SW480 (cell line): ENCODE data around the gene DHRS13.

Experiments
- DNase-seq: peaks from one replicate; pipeline ENCODE4 v3.0.0-alpha.2; 2016; ENCODE audit warnings: low spot score

The DHRS13 gene, protein sequence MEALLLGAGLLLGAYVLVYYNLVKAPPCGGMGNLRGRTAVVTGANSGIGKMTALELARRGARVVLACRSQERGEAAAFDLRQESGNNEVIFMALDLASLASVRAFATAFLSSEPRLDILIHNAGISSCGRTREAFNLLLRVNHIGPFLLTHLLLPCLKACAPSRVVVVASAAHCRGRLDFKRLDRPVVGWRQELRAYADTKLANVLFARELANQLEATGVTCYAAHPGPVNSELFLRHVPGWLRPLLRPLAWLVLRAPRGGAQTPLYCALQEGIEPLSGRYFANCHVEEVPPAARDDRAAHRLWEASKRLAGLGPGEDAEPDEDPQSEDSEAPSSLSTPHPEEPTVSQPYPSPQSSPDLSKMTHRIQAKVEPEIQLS

DNA sequence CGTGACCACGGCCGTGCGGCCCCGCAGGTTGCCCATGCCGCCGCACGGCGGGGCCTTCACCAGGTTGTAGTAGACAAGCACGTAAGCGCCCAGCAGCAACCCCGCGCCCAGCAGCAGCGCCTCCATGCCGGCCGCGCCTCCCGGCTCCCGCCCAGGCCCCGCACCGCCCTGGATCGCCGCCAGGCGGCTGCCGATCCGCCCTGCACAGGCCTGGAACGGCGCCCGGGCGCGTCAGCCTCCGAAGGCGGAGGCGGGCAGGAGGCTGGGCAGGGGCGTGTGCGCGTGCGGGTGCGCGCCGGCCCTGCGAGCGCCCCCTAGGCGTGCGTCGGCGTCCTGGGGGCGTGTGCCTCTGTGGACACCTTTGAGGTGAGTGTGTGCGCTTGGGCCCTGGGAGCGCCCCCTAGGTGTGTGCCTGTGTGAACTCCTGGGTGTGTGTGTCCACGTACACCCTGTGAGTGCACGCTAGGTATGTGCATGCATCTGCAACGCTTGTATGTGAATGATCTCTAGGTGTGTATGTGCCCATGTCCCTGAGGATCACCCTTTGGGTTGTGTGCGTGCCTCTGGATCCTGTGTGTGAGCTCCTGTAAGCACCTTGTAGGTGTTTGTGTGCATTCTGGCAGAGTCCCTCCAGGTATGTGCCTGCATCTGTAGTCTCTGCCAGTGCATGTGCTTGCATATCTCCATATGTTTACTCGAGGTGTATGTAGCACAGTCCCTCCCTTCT lies at the start of gene DHRS13:
TSS of gene DHRS13 (minus strand) at position 261 of the 727 bp plus-strand sequence. CDS start at position 126, 135 bp downstream.
- peak; percentile 94 for DNase-seq

DNA sequence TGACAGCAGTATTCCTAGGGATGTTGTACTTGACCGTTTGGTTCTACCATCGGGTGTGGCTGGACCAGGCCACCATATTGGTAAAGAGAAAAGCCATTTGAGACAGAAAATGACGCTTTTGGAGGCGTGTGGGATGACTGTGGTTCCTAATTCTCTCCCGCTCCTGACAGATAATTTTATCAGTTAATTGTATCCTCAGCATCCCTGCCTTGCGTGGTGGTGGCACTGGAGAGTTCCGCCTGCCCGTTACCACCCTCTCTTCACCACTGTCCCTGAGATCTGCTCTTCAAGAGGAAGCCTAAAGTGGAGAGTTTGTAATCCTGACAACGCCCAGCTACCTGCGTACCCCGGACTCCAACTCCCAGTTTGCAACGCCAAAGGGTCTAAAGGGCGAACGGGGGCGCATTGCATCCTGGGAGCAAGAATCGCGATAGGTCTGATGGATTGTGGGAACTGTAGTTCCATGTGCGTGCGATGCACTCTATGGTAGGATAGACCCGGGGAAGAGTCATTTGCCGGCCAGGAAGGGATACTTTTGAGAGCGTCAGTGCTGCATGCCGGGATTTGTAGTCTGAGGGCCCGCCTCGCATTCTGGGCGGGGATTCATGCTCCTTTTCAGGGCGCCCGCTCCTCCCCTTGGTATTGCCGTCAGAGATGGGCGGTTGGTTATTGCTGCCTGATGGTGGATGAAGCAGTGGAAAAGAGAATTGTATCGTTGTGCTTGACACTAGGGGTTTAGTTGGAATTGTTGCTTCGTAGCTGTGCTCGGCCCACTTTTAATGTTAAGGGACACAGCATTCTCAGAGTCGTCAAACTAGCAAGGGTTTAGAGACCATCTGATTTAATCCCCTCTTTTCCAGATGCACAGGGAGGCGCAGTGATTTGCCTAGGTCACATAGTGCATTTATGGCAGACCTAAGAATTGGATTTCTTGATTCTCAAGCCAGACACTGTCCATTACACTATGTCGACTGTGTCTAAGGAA lies 49.4 kb upstream of the DHRS13 start:
- peak; percentile 99 for DNase-seq

DNA sequence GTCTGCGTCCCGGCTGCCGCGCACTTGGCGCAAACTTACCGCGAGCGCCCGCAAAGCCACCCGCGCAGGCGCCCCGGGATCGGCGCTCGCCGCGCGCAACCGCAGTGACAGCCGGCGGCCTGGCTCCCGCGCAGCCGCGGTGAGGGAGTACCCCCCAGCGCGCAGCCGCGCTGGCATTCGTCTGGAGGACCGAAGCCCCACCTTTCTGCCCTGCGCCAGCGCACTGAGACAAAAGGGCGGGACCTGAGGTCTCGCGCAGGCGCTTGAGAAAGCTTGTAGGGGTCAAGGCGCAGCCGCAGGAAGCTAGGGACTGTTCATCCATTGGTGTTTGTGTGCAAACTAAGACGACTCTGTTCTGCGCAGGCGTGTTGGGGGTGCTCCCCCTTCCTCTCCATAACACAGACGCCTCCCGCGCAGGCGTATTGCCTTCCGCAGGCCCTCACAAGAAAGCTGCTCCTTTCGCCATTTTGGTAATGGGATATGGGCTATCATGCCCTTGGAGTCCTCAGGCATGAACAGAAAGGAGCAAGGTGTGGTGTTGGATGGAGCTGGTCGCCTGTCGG lies 48.6 kb upstream of the DHRS13 start, which contains the start of gene PHF12:
TSS of gene PHF12 (minus strand) at position 91 of the 563 bp plus-strand sequence. CDS start 558 bp downstream, outside the sequence.
- DNase-seq: peak; percentile 100

DNA sequence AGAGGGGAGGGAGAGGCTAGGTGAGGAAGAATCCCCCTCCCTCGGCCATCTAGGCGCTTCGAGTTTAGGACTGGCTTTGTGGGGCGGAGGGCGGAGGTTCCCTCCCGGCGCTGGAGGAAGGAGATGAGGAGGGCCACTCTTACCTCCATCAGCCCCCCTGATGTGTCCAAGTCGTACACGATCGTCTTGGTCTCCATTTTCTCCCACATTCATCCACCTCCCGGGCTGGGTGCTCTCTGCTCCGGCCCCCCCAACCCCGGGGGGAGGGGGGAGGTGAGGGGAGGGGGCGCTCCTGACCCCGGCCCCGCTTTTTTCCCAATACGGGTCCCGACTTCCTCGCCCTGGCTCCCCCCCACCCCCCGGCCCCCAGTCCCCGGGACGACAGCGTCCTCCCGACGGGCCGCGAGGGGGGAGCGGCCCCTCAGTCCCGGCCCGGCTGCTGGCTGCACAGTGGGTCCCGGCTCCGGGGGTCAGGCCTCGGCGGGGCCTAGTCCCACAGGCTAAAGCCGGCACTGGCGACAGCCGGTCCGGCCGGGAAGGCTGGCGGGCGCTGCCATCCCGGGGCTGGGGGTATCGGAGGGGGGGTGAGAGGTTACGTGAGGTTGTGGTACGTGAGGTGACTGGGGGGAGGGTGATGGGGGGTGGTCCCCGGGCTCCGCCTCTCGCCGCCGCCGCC lies 48.0 kb upstream of the DHRS13 start:
- DNase-seq: no peak

DNA sequence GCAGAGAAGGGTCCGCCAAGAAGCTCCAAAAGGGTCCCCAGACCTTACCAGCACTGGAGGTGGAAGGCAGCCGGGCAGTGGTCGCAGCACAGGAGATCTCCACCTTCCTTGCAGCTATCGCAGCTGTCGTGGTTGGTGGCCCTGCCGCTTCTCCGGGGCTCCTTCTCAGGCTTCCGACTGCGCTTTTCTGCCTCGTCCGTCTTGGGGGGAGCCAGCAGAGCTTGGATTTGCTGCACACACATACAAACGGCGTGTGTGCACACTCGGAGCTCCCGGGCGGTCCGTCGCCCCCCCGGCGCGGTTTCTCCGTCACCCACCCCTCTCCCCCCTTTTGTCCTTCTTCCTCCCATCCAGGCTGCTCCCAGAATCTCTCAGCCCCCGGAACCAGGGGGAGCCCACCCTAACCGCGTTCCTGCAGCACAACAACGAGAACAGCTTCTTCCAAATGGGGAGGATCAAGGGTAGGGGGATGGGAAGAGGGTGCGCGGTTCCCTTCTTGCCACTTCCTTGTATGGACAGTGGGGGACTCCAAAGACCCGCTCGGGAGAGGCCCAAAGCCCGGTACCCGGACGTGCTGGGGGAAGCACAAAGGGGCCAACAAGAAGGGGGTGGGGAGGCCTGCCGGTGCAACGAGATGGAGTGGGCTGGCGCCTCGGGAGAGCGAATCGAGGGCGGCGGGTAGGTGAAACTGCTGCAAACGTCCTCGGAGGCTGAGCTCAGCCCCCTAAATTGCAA lies 47.3 kb upstream of the DHRS13 start:
- peak; percentile 39 for DNase-seq

DNA sequence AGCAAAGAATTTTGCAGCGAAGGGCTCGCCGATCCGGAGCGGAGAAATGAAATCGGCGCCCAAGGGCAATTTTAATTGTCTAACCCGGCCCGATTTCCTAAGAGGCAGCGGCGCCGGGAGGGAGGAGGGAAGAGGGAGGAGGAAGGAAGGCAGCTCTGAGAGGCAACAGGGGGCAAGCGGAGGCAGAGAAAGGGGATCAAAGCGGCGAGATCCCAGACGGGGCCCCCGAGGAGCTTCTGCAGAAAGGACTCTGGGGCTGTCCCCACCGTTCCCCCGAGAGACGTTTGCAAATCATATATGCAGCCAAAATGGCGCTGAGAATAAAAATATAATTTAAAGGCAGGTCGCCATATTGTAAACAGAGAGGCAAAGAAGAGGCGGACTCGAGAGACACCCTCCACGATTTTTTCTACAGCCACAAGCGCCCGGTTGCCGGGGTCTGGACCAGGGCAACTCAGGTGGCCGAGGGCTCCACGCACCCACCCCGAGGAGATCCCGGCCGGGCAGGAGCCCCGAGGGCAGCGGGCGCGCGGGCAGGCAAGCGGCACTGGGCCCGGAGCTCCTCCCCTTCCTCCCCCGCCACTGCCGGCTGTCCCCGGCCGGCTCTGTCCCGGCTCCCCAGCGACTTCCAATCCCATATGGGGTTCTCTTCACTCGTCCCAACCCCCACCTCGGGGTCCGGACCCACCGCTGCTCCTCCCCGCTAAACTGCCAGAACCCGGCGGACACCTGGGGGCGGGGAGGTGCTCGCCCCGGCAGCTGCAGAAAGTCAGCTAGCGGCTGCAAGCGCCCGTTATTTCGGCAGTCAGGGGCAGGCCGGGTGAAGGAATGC lies 46.5 kb upstream of the DHRS13 start:
- DNase-seq: peak; percentile 35

DNA sequence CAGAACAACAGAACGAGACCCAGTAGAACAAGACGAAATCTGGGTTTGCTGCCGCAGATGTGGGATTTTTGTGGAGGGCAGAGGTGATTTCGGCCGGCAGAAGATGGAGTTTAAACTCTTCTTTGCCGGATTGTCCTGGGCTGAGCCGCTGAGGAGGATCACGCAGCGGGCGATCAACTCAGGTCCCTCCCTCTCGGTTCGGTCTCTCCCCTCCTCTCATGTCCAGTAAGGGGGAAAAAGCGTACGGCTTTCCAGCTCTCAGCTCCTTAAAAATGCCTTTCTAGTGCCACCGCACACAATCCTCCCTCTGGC lies 46.0 kb upstream of the DHRS13 start:
- peak; percentile 18 for DNase-seq

DNA sequence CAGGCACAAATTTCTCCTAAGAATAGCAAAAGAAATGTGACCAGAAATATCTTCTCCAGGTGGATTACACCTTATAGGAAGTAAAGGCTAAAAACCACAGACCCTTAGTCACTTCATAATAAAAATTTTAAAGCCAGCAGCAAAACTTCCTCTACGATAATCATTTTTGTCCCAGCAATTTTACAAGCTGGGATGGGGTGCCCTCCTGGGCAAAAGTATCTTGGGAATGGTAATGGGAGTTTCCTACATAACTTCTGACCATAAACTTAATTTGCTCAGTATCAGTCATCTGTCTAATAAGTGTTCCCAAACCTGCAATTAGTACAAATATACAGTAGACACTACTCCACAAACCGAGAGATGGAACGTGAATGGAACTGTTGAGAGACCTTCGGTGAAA lies 45.5 kb upstream of the DHRS13 start:
- DNase-seq: no peak

DNA sequence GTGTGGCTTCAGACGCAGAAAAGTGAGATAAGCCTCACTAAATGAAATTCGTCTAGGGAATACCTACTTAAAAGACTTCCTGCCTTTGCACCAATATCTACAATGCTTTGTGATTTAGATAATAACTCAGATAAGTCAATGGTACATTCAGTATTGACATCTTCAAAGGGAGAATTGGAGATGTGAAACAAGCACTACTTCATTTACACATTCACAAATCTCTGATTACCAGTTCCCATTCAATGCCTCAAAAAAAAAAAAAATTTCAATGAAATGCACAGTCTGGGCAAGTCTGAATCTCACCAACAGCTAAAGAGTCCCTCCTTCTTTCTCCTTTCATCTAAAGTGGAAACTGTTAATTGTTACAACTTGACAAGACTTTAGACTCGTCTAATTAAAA lies 44.8 kb upstream of the DHRS13 start:
- DNase-seq: no peak

DNA sequence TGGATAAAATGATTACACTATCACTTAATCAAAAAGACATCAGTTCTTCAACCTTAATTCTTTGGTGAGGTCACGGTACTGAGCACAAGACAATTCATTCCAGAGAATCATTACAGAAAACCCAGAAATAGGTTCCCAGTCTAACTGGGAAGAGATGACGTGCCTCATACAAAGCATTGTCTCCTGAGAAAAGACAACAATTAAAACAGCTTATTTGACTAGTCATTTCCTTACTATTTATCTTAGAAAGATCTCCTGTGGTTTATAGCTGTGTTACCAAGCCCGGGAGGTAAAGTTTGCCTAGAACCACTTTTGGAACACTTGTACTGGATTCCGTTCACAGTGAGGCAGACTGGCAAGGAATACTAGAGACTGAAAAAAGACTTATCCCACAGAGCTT lies 43.4 kb upstream of the DHRS13 start:
- no peak for DNase-seq

DNA sequence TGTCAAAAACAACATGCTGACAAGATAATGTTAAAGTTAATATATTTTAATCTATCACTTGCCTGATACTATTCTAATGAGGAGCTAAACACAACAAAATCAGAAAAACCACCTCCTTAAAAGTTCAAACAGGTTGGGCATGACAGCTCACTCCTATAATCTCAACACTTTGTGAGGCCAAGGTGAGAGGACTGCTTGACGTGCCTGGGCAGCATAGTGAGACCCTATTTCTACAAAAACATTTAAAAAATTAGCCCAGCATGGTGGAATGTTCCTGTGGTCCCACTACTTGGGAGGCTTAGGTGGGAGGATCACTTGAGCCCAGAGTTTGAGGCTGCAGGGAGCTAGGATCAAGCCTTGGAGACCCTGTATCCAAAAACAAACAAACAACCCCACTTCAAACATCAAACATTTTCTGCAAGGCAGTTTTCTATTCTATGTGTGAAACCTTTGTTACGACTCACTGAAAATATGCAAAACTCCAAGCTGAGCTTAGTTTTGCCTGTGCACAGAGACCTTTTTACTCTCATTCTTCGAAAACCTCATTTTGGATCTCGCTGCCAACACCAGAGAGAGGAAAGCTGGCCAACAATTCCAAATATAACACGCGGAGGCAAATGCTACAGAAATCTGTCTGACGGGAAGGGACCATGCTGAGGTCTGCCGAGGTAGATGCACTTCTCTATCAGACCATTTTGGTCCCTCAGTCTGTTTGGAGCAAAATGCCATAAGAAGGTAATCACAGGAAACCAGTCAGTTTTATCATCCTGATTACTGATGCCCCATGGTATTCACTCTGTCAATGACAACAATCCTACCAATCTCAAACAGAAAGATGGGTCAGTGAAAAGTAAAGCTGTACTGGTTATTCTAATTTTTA lies 42.2 kb upstream of the DHRS13 start:
- DNase-seq: no peak

DNA sequence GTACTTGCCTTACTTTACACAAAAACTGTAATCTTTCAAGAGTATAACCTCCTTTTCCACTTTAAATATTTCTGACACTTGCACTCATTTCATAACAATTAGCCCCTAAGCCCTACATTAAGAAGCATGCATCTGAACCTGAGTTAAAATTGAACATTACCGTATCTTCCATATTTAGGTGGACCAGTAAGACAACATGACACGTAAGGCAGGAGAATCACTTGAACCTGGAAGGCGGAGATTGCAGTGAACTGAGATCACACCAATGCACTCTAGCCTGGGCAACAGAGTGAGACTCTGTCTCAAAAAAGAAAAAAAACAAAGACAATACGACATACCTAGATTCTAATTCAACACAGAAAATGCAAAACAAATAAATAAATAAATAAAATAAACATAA lies 41.5 kb upstream of the DHRS13 start:
- DNase-seq: no peak

DNA sequence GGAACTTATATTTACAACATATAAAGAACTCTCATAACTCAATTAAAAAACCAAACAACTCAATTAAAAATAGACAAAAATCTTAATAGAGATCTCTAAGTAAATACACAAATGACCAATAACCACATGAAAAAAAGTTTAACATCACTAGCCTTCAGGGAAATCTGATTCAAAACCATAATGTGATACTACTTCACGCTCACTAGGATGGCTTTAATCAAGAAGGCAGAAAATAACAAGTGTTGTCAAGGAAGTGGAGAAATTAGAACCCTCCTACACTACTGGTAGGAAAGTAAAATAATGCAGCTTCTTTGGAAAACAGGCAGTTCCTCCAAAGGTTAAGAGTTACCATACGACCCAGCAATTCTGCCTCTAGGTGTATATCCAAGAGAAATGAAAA lies 40.0 kb upstream of the DHRS13 start:
- DNase-seq: no peak

DNA sequence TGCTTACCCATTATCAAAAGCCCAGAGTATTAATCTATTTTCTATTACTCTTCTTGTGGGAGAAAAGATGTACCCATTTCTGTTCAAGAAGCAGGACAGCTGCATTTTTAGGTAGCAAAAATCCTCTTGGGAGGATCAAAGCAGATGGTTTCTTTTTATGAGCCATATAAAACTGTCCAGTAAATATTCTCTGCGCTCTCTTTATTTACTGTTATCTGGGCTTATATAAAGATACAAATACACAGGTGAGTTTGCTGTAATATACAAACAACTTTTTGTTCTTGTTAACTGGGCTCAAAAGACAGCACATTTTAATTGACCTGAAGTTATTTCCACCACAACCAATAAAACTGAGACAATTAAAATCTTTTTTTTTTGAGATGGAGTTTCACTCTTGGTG lies 38.4 kb upstream of the DHRS13 start:
- no peak for DNase-seq

DNA sequence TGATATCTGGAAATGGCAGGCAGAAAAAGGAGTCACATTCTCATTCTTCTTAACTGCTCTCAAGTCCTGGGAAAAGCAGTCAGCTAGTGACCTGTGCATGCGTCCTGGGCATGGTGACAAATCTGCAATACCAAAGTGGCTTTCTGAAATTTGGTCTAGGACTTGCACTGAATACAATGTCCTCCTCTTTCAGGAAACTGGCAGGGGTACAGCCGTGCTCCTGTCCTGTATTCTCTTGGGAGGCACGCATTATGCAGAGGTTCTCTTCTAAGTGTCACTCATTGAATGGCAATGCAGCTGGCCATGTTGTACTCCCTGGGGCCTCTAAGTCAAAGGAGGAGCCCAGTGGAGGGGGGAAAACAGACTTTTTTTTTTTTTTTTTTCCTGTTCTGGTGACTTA lies 37.8 kb upstream of the DHRS13 start:
- no peak for DNase-seq

DNA sequence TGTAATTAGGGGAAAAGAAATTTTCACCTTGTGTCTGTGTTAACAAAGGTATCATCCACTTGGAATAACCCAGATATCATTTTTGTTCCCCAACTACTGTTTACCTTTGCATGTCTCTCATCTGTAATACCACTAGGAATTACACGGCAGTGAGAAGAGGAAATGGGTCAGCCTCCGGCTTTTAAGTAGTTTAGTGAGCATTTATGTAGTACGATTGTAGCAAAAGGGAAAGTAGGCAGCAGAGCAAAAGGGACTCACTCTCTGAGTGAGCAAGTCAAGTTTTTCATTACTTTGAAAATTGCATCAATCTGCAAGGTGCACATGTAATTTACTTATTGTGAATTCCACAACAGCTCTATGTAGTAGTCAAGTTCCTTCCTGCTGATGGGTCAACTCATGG lies 37.3 kb upstream of the DHRS13 start:
- DNase-seq: no peak

DNA sequence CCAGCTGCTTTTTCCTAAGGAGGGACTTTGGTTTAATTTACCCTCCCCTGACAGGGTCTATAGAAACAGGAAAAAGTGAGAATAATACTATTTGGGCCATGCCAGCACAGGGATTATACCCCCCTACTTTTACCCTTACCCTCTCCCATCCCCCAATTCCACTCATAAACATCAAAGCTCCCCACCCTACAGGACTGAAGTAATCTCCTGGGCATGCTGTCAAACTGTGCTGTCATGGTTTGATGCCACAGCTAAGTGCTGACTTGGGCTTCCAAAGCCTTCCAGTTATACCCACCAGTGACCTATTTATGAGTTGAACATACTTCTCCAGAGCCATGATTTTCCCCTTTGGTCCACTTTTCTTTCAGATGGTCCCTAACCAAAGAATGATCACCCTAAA lies 35.7 kb upstream of the DHRS13 start:
- DNase-seq: no peak

DNA sequence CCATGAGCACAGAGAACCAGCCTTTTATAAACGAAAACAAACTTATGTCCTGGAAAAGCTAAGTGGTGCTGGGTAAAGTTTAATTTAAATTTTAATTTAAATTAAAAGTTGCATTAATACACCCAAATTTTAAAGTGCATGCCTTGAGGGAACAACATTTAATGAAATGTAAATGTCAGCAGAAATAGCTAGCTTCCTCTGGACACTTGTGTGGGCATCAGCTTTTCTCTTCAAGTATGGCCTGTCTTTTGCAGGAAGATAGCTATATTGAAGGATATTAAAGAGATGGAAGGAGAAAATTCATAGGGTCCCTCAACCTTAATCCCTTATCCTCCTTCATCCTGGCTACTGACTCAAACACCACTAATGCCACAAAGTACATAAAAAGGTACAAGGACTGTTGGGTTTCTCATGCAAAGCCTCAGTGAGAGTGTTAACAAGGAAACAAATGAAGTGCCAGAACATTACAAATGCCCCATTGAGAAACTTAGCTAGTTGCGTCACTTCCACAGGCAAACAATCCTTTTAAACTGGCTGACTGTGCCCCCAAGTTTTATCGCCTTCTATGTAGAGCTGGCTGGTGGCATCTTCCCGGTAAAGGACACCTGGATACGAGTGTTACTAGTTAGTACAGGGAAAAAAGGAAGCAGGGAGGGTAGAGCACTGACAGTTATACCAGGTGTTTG lies 34.3 kb upstream of the DHRS13 start:
- no peak for DNase-seq
